ENCODE data around the gene RAD9A. TPM values are rescaled to one million over a fixed set of nuclear protein-coding genes. Genes with fewer than 3 reads are reported as not detected.

RAD9A gene
- total and polyA plus RNA-seq, 9 of the 15 experiments (the other 6 are each of a cell fraction or from before 2014, with no cell fraction given): 1.4 to 41.2 (median 16.1) TPM

DNA sequence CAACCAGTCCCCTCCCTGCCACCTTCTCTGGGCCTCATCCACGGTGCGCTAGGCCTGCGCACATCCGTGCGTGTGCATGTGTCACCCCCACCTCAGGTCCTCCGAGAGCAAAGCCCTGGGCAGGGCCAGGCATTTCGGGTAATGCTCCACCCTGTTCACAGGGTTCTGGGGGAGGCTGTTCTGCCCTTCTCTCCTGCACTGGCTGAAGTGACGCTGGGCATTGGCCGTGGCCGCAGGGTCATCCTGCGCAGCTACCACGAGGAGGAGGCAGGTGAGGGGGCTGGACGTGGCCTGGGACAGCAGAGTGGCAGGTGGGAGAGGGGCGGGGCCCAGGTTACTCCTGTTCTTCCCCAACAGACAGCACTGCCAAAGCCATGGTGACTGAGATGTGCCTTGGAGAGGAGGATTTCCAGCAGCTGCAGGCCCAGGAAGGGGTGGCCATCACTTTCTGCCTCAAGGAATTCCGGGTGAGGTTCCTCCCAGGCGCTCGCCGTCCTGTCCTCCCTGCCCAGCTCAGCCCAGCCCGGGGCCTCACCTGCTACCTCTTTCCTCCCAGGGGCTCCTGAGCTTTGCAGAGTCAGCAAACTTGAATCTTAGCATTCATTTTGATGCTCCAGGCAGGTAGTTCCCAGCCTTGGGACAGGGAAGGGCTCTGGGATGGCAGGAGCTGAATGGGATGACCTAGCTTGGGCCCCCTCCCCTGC lies 3.9 kb downstream of the RAD9A start (continued):
- TF ChIP-seq, protein P1, sequence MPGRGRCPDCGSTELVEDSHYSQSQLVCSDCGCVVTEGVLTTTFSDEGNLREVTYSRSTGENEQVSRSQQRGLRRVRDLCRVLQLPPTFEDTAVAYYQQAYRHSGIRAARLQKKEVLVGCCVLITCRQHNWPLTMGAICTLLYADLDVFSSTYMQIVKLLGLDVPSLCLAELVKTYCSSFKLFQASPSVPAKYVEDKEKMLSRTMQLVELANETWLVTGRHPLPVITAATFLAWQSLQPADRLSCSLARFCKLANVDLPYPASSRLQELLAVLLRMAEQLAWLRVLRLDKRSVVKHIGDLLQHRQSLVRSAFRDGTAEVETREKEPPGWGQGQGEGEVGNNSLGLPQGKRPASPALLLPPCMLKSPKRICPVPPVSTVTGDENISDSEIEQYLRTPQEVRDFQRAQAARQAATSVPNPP (IDR thresholded peaks at IDR 0.05; ENCODE audit: borderline replicate concordance, insufficient read depth, insufficient read length): no peak
- no peak for TF ChIP-seq MED1 (CRISPR knock-in tag; IDR thresholded peaks at IDR 0.05; ENCODE audit: borderline replicate concordance)
- TF ChIP-seq POLR2G (IDR thresholded peaks at IDR 0.05; ENCODE audit: low read depth, low read length): peak; percentile 65
- peak; percentile 12 for TF ChIP-seq KDM5B (IDR thresholded peaks at IDR 0.05; ENCODE audit: insufficient replicate concordance, low read depth, low read length)
- TF ChIP-seq SPI1 (IDR thresholded peaks at IDR 0.05; ENCODE audit: borderline replicate concordance, low read depth, low read length): no peak
- no peak for TF ChIP-seq TEAD2 (tag; IDR thresholded peaks at IDR 0.05)
- no peak for TF ChIP-seq KAT7 (CRISPR knock-in tag; IDR thresholded peaks at IDR 0.05; ENCODE audit: borderline replicate concordance)
- TF ChIP-seq, protein P2, sequence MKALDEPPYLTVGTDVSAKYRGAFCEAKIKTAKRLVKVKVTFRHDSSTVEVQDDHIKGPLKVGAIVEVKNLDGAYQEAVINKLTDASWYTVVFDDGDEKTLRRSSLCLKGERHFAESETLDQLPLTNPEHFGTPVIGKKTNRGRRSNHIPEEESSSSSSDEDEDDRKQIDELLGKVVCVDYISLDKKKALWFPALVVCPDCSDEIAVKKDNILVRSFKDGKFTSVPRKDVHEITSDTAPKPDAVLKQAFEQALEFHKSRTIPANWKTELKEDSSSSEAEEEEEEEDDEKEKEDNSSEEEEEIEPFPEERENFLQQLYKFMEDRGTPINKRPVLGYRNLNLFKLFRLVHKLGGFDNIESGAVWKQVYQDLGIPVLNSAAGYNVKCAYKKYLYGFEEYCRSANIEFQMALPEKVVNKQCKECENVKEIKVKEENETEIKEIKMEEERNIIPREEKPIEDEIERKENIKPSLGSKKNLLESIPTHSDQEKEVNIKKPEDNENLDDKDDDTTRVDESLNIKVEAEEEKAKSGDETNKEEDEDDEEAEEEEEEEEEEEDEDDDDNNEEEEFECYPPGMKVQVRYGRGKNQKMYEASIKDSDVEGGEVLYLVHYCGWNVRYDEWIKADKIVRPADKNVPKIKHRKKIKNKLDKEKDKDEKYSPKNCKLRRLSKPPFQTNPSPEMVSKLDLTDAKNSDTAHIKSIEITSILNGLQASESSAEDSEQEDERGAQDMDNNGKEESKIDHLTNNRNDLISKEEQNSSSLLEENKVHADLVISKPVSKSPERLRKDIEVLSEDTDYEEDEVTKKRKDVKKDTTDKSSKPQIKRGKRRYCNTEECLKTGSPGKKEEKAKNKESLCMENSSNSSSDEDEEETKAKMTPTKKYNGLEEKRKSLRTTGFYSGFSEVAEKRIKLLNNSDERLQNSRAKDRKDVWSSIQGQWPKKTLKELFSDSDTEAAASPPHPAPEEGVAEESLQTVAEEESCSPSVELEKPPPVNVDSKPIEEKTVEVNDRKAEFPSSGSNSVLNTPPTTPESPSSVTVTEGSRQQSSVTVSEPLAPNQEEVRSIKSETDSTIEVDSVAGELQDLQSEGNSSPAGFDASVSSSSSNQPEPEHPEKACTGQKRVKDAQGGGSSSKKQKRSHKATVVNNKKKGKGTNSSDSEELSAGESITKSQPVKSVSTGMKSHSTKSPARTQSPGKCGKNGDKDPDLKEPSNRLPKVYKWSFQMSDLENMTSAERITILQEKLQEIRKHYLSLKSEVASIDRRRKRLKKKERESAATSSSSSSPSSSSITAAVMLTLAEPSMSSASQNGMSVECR (CRISPR knock-in tag; IDR thresholded peaks at IDR 0.05): no peak
- no peak for TF ChIP-seq ZNF717 (CRISPR knock-in tag; IDR thresholded peaks at IDR 0.05)
- TF ChIP-seq, protein P3, sequence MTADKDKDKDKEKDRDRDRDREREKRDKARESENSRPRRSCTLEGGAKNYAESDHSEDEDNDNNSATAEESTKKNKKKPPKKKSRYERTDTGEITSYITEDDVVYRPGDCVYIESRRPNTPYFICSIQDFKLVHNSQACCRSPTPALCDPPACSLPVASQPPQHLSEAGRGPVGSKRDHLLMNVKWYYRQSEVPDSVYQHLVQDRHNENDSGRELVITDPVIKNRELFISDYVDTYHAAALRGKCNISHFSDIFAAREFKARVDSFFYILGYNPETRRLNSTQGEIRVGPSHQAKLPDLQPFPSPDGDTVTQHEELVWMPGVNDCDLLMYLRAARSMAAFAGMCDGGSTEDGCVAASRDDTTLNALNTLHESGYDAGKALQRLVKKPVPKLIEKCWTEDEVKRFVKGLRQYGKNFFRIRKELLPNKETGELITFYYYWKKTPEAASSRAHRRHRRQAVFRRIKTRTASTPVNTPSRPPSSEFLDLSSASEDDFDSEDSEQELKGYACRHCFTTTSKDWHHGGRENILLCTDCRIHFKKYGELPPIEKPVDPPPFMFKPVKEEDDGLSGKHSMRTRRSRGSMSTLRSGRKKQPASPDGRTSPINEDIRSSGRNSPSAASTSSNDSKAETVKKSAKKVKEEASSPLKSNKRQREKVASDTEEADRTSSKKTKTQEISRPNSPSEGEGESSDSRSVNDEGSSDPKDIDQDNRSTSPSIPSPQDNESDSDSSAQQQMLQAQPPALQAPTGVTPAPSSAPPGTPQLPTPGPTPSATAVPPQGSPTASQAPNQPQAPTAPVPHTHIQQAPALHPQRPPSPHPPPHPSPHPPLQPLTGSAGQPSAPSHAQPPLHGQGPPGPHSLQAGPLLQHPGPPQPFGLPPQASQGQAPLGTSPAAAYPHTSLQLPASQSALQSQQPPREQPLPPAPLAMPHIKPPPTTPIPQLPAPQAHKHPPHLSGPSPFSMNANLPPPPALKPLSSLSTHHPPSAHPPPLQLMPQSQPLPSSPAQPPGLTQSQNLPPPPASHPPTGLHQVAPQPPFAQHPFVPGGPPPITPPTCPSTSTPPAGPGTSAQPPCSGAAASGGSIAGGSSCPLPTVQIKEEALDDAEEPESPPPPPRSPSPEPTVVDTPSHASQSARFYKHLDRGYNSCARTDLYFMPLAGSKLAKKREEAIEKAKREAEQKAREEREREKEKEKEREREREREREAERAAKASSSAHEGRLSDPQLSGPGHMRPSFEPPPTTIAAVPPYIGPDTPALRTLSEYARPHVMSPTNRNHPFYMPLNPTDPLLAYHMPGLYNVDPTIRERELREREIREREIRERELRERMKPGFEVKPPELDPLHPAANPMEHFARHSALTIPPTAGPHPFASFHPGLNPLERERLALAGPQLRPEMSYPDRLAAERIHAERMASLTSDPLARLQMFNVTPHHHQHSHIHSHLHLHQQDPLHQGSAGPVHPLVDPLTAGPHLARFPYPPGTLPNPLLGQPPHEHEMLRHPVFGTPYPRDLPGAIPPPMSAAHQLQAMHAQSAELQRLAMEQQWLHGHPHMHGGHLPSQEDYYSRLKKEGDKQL (CRISPR knock-in tag; IDR thresholded peaks at IDR 0.05; ENCODE audit: borderline replicate concordance): no peak
- TF ChIP-seq CBX2 (IDR thresholded peaks at IDR 0.05; ENCODE audit: insufficient read depth, low read length, poor library complexity, severe bottlenecking): no peak
- peak; percentile 72 for TF ChIP-seq ZNF316 (IDR thresholded peaks at IDR 0.05)
- TF ChIP-seq, protein P4, sequence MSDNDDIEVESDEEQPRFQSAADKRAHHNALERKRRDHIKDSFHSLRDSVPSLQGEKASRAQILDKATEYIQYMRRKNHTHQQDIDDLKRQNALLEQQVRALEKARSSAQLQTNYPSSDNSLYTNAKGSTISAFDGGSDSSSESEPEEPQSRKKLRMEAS (CRISPR knock-in tag; IDR thresholded peaks at IDR 0.05): 0 out of 2 replicates have a peak, but pooled peaks have one; percentile 14
